Ammon's horn (tissue), 1 donor: ENCODE data around the gene PERM1.
"Not testable (repeated sequence)": the region's sequence is repeated elsewhere in the genome, so short reads cannot be mapped to it uniquely, and the experiment has no call there.

Experiments used
- DNase-seq: peaks from one replicate; pipeline ENCODE4 v3.0.0-alpha.2; 2016; ENCODE audit warnings: low spot score

Gene PERM1

GRCh38 chr1:1014799-1015681 is 33.1 kb upstream of the PERM1 start:
- DNase-seq, result no peak

GRCh38 chr1:1013922-1014648 is 32.2 kb upstream of the PERM1 start:
- DNase-seq, result no peak

- DNase-seq, result peak; percentile 89
Observed at GRCh38 chr1:1013105-1013921, 31.4 kb upstream of the PERM1 start, which contains the start of gene ISG15. ISG15 (plus strand) TSS chr1:1013497; CDS start chr1:1013574, 77 bp downstream.

- not testable (repeated sequence) for DNase-seq
Observed at GRCh38 chr1:1012736-1013104, 30.8 kb upstream of the PERM1 start.

GRCh38 chr1:1011396-1011949 is 29.6 kb upstream of the PERM1 start:
- DNase-seq, result no peak

GRCh38 chr1:1010131-1010530 is 28.2 kb upstream of the PERM1 start:
- not testable (repeated sequence) for DNase-seq

GRCh38 chr1:1006305-1007159 is 24.6 kb upstream of the PERM1 start:
- DNase-seq, result no peak

- DNase-seq, result no peak
Observed at GRCh38 chr1:1005774-1006304, 23.9 kb upstream of the PERM1 start.

GRCh38 chr1:1004780-1005697 is 23.1 kb upstream of the PERM1 start:
- no peak for DNase-seq

GRCh38 chr1:1004420-1004779 is 22.5 kb upstream of the PERM1 start:
- no peak for DNase-seq

GRCh38 chr1:1003618-1004419 is 21.9 kb upstream of the PERM1 start:
- DNase-seq, result no peak

GRCh38 chr1:1001057-1001783 is 19.3 kb upstream of the PERM1 start:
- DNase-seq, result no peak

- DNase-seq, result peak; percentile 61
Observed at GRCh38 chr1:1000357-1001056, 18.6 kb upstream of the PERM1 start.

GRCh38 chr1:999725-1000356 is 17.9 kb upstream of the PERM1 start, which contains the start of gene HES4:
HES4 (minus strand) TSS chr1:1000097; CDS start chr1:999973, 124 bp downstream.
- peak; percentile 79 for DNase-seq

GRCh38 chr1:998995-999724 is 17.3 kb upstream of the PERM1 start:
- DNase-seq, result no peak

- no peak for DNase-seq
Observed at GRCh38 chr1:998745-998994, 16.8 kb upstream of the PERM1 start.
